IMR-90 (cell line): ENCODE results near the gene NLGN1. TPM values are rescaled to one million over a fixed set of nuclear protein-coding genes. Genes with fewer than 3 reads are reported as not detected.

Experiments used
- ATAC-seq: fragments of 200-7000 bp; cut with Tn5 transposase; 2 replicates; pipeline ENCODE4 v1.9.1; 2020; ENCODE audit warnings: low read depth, mild to moderate bottlenecking, moderate library complexity
- BruUV-seq: library from RNA; stranded (reverse); fragments of 400-500 nt; replicated peaks from 2 replicates; lab custom pipeline; 2021; lab: Mats Ljungman, UMichigan
- CTCF ChIA-PET: fragments of 300-600 bp; formaldehyde crosslinking; extraction: SDS; loops from one replicate; lab custom pipeline; 2021; ENCODE audit warnings: antibody characterized with exemption; lab: Yijun Ruan, JAX
- POLR2A ChIA-PET: fragments of 300-600 bp; sonication (Branson Sonifier 250); formaldehyde crosslinking; loops from one replicate; lab custom pipeline; 2022; ENCODE audit warnings: antibody characterized with exemption; ENCODE audit not compliant: unreplicated experiment; lab: Charles Lee
- DNase-seq: peaks from one replicate; pipeline ENCODE4 v3.0.0; 2013
- H2AFZ ChIP-seq: replicated peaks from 2 replicates; pipeline ENCODE3; 2013; ENCODE audit warnings: low read length, mild to moderate bottlenecking; ENCODE audit not compliant: poor library complexity
- H2AK5ac ChIP-seq: 2 replicates; pipeline ENCODE4 v1.6.1; 2013; ENCODE audit warnings: low read depth, low read length, inconsistent platforms
- H2AK9ac ChIP-seq: replicated peaks from 2 replicates; pipeline ENCODE3; 2013; ENCODE audit warnings: mild to moderate bottlenecking, low read depth, low read length, moderate library complexity; ENCODE audit not compliant: poor library complexity
- H2BK120ac ChIP-seq: 2 replicates; pipeline ENCODE4 v1.6.1; 2013; ENCODE audit warnings: low read depth, low read length, inconsistent platforms
- H2BK15ac ChIP-seq: 3 replicates; pipeline ENCODE4 v1.6.1; 2013; ENCODE audit warnings: low read depth, low read length, inconsistent platforms
- H2BK20ac ChIP-seq: 2 replicates; pipeline ENCODE4 v1.6.1; 2013; ENCODE audit warnings: low read depth, mild to moderate bottlenecking, inconsistent platforms, low read length, moderate library complexity
- H2BK5ac ChIP-seq: 2 replicates; pipeline ENCODE4 v1.6.1; 2013; ENCODE audit warnings: mild to moderate bottlenecking, low read depth, low read length, inconsistent platforms; ENCODE audit not compliant: poor library complexity, severe bottlenecking
- H3K14ac ChIP-seq: replicated peaks from 2 replicates; pipeline ENCODE4 v1.6.1; 2013; ENCODE audit warnings: low read depth, low read length, inconsistent platforms
- H3K18ac ChIP-seq: 2 replicates; pipeline ENCODE4 v1.6.1; 2013; ENCODE audit warnings: low read depth, low read length, control low read depth
- H3K23ac ChIP-seq: 2 replicates; pipeline ENCODE4 v1.6.1; 2013; ENCODE audit warnings: low read depth, low read length, inconsistent platforms
- H3K27ac ChIP-seq: 2 replicates; pipeline ENCODE4 v1.5.1; 2013; ENCODE audit warnings: mild to moderate bottlenecking, control low read depth, low read length; ENCODE audit not compliant: insufficient read depth
- H3K27me3 ChIP-seq: 2 replicates; pipeline ENCODE4 v1.6.1; 2013; ENCODE audit warnings: low read length; ENCODE audit not compliant: control insufficient read depth, insufficient read depth
- H3K36me3 ChIP-seq: 2 replicates; pipeline ENCODE4 v1.6.1; 2013; ENCODE audit warnings: low read length, mixed read lengths; ENCODE audit not compliant: control insufficient read depth, insufficient read depth
- H3K4ac ChIP-seq: 2 replicates; pipeline ENCODE4 v1.6.1; 2013; ENCODE audit warnings: low read depth, low read length, inconsistent platforms
- H3K4me1 ChIP-seq: 2 replicates; pipeline ENCODE4 v1.6.1; 2013; ENCODE audit warnings: low read length, mixed read lengths; ENCODE audit not compliant: control insufficient read depth, insufficient read depth
- H3K4me2 ChIP-seq: 2 replicates; pipeline ENCODE4 v1.6.1; 2013; ENCODE audit warnings: low read depth, mild to moderate bottlenecking, control low read depth, low read length, moderate library complexity
- H3K4me3 ChIP-seq: 2 replicates; pipeline ENCODE4 v1.5.1; 2013; ENCODE audit warnings: low read depth, mild to moderate bottlenecking, control low read depth, low read length, moderate library complexity; ENCODE audit not compliant: insufficient read depth
- H3K56ac ChIP-seq: 2 replicates; pipeline ENCODE4 v1.6.1; 2013; ENCODE audit warnings: low read length, inconsistent platforms; ENCODE audit not compliant: insufficient read depth; ENCODE audit errors: extremely low read depth
- H3K79me1 ChIP-seq, 2 experiments: 2 replicates each; pipeline ENCODE4 v1.6.1; 2013; ENCODE audit warnings: low read length in 2 of 2, inconsistent platforms in 1 of 2, low read depth in 1 of 2
- H3K9ac ChIP-seq: 2 replicates; pipeline ENCODE4 v1.6.1; 2013; ENCODE audit warnings: low read depth, low read length, control low read depth
- H3K9me1 ChIP-seq: 2 replicates; pipeline ENCODE4 v1.6.1; 2013; ENCODE audit warnings: low read length, inconsistent platforms; ENCODE audit not compliant: insufficient read depth
- H3K9me3 ChIP-seq: 2 replicates; pipeline ENCODE4 v1.6.1; 2013; ENCODE audit warnings: low read length; ENCODE audit not compliant: control insufficient read depth, insufficient read depth
- H4K20me1 ChIP-seq: 2 replicates; pipeline ENCODE4 v1.6.1; 2013; ENCODE audit warnings: low read length, inconsistent platforms; ENCODE audit not compliant: insufficient read depth
- H4K5ac ChIP-seq: 2 replicates; pipeline ENCODE4 v1.6.1; 2013; ENCODE audit warnings: mild to moderate bottlenecking, low read depth, low read length, control low read depth
- H4K8ac ChIP-seq, 2 experiments: 2 replicates each; pipeline ENCODE4 v1.6.1; 2013; ENCODE audit warnings: low read depth in 2 of 2, low read length in 2 of 2, control low read depth in 1 of 2, inconsistent platforms in 1 of 2
- H4K91ac ChIP-seq: 2 replicates; pipeline ENCODE4 v1.6.1; 2013; ENCODE audit warnings: low read depth, low read length, inconsistent platforms; ENCODE audit not compliant: insufficient read depth
- BHLHE40 ChIP-seq: fragments of 150-350 bp; IDR thresholded peaks from 2 replicates; pipeline ENCODE4 v1.6.1; 2016; ENCODE audit warnings: mild to moderate bottlenecking, low read depth, low read length
- CEBPB ChIP-seq: IDR thresholded peaks from 2 replicates; pipeline ENCODE4 v1.6.1; 2012; ENCODE audit warnings: low read depth, low read length, improper control_type of control experiment
- CHD1 ChIP-seq: IDR thresholded peaks from 2 replicates; pipeline ENCODE4 v1.6.1; 2012; ENCODE audit warnings: low read depth, low read length, improper control_type of control experiment
- FOS ChIP-seq: fragments of 150-350 bp; IDR thresholded peaks from 2 replicates; pipeline ENCODE4 v1.6.1; 2016; ENCODE audit warnings: low read depth, low read length
- MAFK ChIP-seq: IDR thresholded peaks from 2 replicates; pipeline ENCODE4 v1.6.1; 2012; ENCODE audit warnings: low read depth, low read length, improper control_type of control experiment
- MXI1 ChIP-seq: IDR thresholded peaks from 2 replicates; pipeline ENCODE4 v1.6.1; 2012; ENCODE audit warnings: low read depth, mild to moderate bottlenecking, low read length, moderate library complexity, borderline replicate concordance
- NFE2L2 ChIP-seq: fragments of 150-350 bp; IDR thresholded peaks from 2 replicates; pipeline ENCODE4 v1.6.1; 2016; ENCODE audit warnings: low read depth, mild to moderate bottlenecking, low read length
- POLR2A ChIP-seq: IDR thresholded peaks from 2 replicates; pipeline ENCODE4 v1.6.1; 2012; ENCODE audit warnings: mild to moderate bottlenecking, low read depth, low read length
- RAD21 ChIP-seq: IDR thresholded peaks from 2 replicates; pipeline ENCODE4 v1.6.1; 2012; ENCODE audit warnings: low read length, improper control_type of control experiment
- RCOR1 ChIP-seq: IDR thresholded peaks from 2 replicates; pipeline ENCODE4 v1.6.1; 2012; ENCODE audit warnings: mild to moderate bottlenecking, low read length, improper control_type of control experiment; ENCODE audit not compliant: insufficient replicate concordance
- RFX5 ChIP-seq: IDR thresholded peaks from 2 replicates; pipeline ENCODE4 v1.8.0; 2012; ENCODE audit warnings: low read depth, mild to moderate bottlenecking, low read length, moderate library complexity
- SMC3 ChIP-seq: fragments of 150-350 bp; IDR thresholded peaks from 2 replicates; pipeline ENCODE4 v1.6.1; 2016; ENCODE audit warnings: low read depth, mild to moderate bottlenecking, antibody characterized with exemption, low read length, moderate library complexity
- WGBS, 2 experiments: methylation state at CpG; one replicate each; pipeline versions ENCODE4 v1.1.5 to v1.1.7; 2013; ENCODE audit warnings: missing lambda C conversion rate in 2 of 2; ENCODE audit not compliant: insufficient read length in 1 of 2; ENCODE audit errors: extremely low coverage in 2 of 2; 5-methylcytosine and 5-hydroxymethylcytosine counted together
- dilution Hi-C: fragments of 300-500 bp; cut with HindIII; formaldehyde crosslinking; loops from one replicate; pipeline ENCODE4 v1.14.3; 2018; ENCODE audit warnings: low sequenced_read_pairs; ENCODE audit not compliant: unreplicated experiment
- in situ Hi-C: fragments of 300-500 bp; cut with MboI; formaldehyde crosslinking; loops from 3 replicates; pipeline ENCODE4 v1.14.3; 2019; ENCODE audit warnings: low sequenced_read_pairs, inconsistent platforms, mixed read lengths
- intact Hi-C: fragments of 100-400 bp; cut with micrococcal nuclease; formaldehyde crosslinking; loops from 2 replicates; pipeline ENCODE4 v1.10.0; 2022
- polyA plus RNA-seq, 3 experiments: library from polyadenylated mRNA; depleted of rRNA; stranded (reverse); fragments of >200 nt; gene quantifications; 2 replicates each; pipeline ENCODE4 v1.2.3, GENCODE V29; 2012; ENCODE audit warnings: low replicate concordance in 1 of 3
- total RNA-seq: library from RNA; depleted of rRNA; stranded (reverse); fragments of >200 nt; gene quantifications from 2 replicates; pipeline ENCODE4 v1.2.3, GENCODE V29; 2012
- TF ChIP-seq, protein P1 (sequence below): fragments of 150-350 bp; IDR thresholded peaks from 2 replicates; pipeline ENCODE4 v1.6.1; 2016; ENCODE audit warnings: low read depth, mild to moderate bottlenecking, low read length, moderate library complexity, borderline replicate concordance
- TF ChIP-seq, protein P2 (sequence below): fragments of 150-350 bp; IDR thresholded peaks from 2 replicates; pipeline ENCODE4 v1.6.1; 2017; ENCODE audit warnings: mild to moderate bottlenecking, antibody characterized with exemption, low read length, low read depth
- TF ChIP-seq, protein P3 (sequence below): conservative IDR thresholded peaks from 2 replicates; pipeline ENCODE4 v1.5.1; 2012; ENCODE audit warnings: mild to moderate bottlenecking, low read depth, low read length, improper control_type of control experiment

The NLGN1 gene
- total and polyA plus RNA-seq, 2 of the 4 experiments (the other 2 are of a cell fraction), result 1.8 to 12.5 TPM

DNA sequence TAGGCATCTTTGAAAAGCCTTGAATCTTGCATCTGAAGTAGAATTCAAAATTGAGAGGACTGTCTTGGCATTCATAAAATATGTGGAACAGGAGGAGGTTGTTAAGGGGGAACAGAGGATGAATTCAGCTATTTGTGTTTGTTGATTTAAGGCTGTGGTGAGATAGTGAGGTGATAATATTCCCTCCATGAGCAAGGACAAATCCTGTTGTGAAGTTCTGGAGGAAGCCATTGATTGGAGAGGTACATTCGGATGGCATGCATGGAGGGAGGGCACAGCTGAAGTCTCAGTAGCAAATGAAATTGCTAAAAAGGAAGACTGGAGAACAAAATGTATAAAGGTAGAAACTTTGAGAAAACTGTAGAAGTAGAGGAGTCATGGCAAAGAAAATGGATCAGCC is 443.8 kb downstream of the NLGN1 start:
- TF ChIP-seq RFX5 (no peak), MXI1 (no peak), MAFK (no peak), SMC3 (no peak), BHLHE40 (no peak), CHD1 (no peak), RCOR1 (no peak), POLR2A (no peak), FOS (no peak), CEBPB (no peak), RAD21 (no peak), NFE2L2 (no peak)
- TF ChIP-seq, protein P1, sequence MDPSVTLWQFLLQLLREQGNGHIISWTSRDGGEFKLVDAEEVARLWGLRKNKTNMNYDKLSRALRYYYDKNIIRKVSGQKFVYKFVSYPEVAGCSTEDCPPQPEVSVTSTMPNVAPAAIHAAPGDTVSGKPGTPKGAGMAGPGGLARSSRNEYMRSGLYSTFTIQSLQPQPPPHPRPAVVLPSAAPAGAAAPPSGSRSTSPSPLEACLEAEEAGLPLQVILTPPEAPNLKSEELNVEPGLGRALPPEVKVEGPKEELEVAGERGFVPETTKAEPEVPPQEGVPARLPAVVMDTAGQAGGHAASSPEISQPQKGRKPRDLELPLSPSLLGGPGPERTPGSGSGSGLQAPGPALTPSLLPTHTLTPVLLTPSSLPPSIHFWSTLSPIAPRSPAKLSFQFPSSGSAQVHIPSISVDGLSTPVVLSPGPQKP, result no peak
- TF ChIP-seq, protein P2, sequence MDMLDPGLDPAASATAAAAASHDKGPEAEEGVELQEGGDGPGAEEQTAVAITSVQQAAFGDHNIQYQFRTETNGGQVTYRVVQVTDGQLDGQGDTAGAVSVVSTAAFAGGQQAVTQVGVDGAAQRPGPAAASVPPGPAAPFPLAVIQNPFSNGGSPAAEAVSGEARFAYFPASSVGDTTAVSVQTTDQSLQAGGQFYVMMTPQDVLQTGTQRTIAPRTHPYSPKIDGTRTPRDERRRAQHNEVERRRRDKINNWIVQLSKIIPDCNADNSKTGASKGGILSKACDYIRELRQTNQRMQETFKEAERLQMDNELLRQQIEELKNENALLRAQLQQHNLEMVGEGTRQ, result no peak
- TF ChIP-seq, protein P3, sequence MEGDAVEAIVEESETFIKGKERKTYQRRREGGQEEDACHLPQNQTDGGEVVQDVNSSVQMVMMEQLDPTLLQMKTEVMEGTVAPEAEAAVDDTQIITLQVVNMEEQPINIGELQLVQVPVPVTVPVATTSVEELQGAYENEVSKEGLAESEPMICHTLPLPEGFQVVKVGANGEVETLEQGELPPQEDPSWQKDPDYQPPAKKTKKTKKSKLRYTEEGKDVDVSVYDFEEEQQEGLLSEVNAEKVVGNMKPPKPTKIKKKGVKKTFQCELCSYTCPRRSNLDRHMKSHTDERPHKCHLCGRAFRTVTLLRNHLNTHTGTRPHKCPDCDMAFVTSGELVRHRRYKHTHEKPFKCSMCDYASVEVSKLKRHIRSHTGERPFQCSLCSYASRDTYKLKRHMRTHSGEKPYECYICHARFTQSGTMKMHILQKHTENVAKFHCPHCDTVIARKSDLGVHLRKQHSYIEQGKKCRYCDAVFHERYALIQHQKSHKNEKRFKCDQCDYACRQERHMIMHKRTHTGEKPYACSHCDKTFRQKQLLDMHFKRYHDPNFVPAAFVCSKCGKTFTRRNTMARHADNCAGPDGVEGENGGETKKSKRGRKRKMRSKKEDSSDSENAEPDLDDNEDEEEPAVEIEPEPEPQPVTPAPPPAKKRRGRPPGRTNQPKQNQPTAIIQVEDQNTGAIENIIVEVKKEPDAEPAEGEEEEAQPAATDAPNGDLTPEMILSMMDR, result no peak
- Histone ChIP-seq H4K5ac (no peak overlapping the region), H2BK20ac (no peak overlapping the region), H3K9me3 (no peaks in the 10 kb centered on the region), H3K56ac (no peak overlapping the region), H4K20me1 (no peaks in the 10 kb centered on the region), H3K27me3 (no peaks in the 10 kb centered on the region), H3K4me3 (no peak overlapping the region), H3K9me1 (no peaks in the 10 kb centered on the region), H3K14ac (no peak overlapping the region), H3K4me1 (no peaks in the 10 kb centered on the region), H3K4ac (no peak overlapping the region), H2BK5ac (no peak overlapping the region), H2BK15ac (no peak overlapping the region), H2AFZ (no peak overlapping the region), H3K36me3 (no peaks in the 10 kb centered on the region), H2BK120ac (no peak overlapping the region), H3K27ac (no peak overlapping the region), H2AK9ac (no peak overlapping the region), H4K91ac (no peak overlapping the region), H3K9ac (no peak overlapping the region), H4K8ac (no peak overlapping the region), H3K4me2 (no peak overlapping the region), H3K79me1 (no peaks in the 10 kb centered on the region), H3K18ac (no peak overlapping the region), H3K23ac (no peak overlapping the region), H2AK5ac (no peak overlapping the region)
- DNase-seq, result no peak
- WGBS, 2 experiments, result 100% methylated on average over 1 of the region's 1 CpG; no CpG with 5 or more reads in 1 of the 2 experiments
- BruUV-seq, result no TSS peak
- in situ Hi-C loops, result no loop called here
- dilution Hi-C loops, result no loop called here
- CTCF ChIA-PET, result no interaction called here
- POLR2A ChIA-PET, result no interaction called here
- no peak for ATAC-seq
- intact Hi-C loops, result no loop called here
